ENCODE results near the gene FLAD1. TPM values are rescaled to one million over a fixed set of nuclear protein-coding genes. Genes with fewer than 3 reads are reported as not detected.

Gene FLAD1
- total RNA-seq, 2 donors from 2014 or later: 28.2 to 46.1 TPM

- no peak overlapping the region for H3K27ac ChIP-seq
- no peaks in the 10 kb centered on the region for H3K27me3 ChIP-seq
- H3K4me1 ChIP-seq: peaks cover 7% of the 10 kb centered on the region
- intact Hi-C loops (cut with DNase I): no loop called here
- H3K36me3 ChIP-seq: no peaks in the 10 kb centered on the region
- peak overlapping the region; percentile 27 to 85 for H3K9ac ChIP-seq (ENCODE audit: low read depth in 2 of 2, low read length in 2 of 2)
- TF ChIP-seq CTCF (IDR thresholded peaks at IDR 0.05): no peak
- no peak for DNase-seq
- peak overlapping the region; percentile 51 for H3K4me3 ChIP-seq
- H3K9me3 ChIP-seq: no peaks in the 10 kb centered on the region
Observed at GRCh38 chr1:154954541-154954940, 28.6 kb upstream of the FLAD1 start.

DNA sequence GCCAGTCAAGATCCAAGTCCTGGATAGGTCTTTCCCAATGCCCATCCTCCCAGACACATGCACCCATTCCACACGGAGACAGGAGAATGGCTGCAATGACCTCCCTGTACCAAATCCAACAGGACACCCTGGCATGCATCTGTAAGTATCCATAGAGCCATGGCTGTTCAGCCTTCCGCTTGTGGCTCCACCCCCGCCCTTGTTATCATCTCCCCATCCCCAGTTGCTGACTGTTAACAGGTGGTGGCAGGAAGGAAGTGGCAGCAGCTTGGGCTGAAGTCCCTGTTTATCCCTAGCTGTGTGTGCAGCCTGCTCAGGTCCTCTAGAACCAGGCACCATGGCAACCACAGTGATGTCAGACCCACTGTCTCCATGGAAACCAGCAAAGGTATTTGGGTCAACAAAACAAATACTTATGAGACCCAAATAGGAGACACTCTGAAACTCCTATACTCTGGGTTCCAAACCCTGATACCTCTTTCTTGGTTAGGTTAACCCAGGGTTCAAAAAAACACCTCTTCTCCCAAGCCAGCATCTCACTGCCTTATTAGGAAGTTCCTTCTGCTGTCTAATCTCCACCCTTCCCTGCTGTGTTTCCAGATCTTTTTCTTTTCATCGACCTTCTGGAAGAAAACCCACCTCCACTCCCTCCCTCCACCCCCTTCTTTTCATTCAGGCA is 28.0 kb upstream of the FLAD1 start:
- TF ChIP-seq CTCF (IDR thresholded peaks at IDR 0.05): no peak
- peaks cover 7% of the 10 kb centered on the region for H3K4me1 ChIP-seq

DNA sequence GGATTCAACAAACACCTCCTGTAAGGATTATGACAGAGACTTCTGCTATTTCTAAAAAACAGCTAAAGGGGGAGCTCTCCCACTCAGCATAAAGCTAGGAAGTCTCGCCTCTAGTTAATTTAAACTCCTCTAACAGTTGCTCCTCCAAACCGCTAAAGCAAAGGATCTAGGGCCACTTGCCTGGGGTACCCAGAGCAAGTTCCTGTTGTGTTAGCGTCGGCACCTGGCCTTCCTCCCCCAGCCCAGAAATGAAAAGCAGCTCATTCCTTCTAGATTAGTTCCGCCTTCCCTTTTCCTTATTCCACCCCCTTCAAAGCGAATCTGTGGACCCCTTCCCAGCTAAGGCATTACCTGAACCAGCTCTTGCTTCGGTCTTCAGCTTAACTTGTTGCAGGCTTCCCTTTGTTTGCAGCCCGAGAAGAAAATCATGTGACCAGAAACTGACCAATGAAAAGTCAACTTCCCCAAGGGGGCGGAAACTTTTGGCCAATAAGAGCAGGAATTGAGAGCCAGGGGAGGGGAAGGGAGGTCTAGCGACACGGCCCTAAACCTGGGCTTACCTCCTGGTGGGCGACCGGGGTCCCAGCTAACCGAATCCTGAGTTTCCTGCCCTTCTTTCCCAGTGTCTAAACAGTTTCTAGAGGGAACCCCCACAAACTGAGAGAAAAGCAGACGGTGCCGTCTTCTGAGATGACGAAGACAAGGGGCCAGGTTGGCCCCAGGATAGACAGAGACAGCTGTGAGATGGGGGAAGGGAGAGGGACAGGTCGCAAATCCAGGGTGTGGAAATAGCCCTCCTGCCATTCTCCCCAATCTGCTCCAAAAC is 27.2 kb upstream of the FLAD1 start, which contains the start of gene PBXIP1:
PBXIP1 (minus strand) TSS at position 382 of the 826 bp plus-strand sequence. CDS start 2,378 bp downstream, outside the sequence.
- Histone ChIP-seq H3K27ac (peak within 1 kb of the TSS; percentile 72), H3K9ac (ENCODE audit: low read depth in 2 of 2, low read length in 2 of 2) (peak within 1 kb of the TSS; percentile 70 to 85), H3K4me1 (peaks cover 14% of the 10 kb centered on the region), H3K36me3 (no peaks in the 10 kb centered on the region), H3K9me3 (no peaks in the 10 kb centered on the region), H3K4me3 (peak within 1 kb of the TSS; percentile 51), H3K27me3 (no peaks in the 10 kb centered on the region)
- TF ChIP-seq CTCF (IDR thresholded peaks at IDR 0.05): no peak
- intact Hi-C loops (cut with DNase I): no loop called here
- peak; percentile 92 for DNase-seq

More for the DNA sequence above, 28.0 kb upstream of the FLAD1 start:
- H3K4me3 ChIP-seq: peak overlapping the region; percentile 51
- peak overlapping the region; percentile 70 to 85 for H3K9ac ChIP-seq (ENCODE audit: low read depth in 2 of 2, low read length in 2 of 2)
- no peaks in the 10 kb centered on the region for H3K9me3 ChIP-seq
- DNase-seq: peak; percentile 63
- H3K27ac ChIP-seq: peak overlapping the region; percentile 72
- intact Hi-C loops (cut with DNase I): no loop called here
- H3K36me3 ChIP-seq: no peaks in the 10 kb centered on the region
- H3K27me3 ChIP-seq: no peaks in the 10 kb centered on the region

DNA sequence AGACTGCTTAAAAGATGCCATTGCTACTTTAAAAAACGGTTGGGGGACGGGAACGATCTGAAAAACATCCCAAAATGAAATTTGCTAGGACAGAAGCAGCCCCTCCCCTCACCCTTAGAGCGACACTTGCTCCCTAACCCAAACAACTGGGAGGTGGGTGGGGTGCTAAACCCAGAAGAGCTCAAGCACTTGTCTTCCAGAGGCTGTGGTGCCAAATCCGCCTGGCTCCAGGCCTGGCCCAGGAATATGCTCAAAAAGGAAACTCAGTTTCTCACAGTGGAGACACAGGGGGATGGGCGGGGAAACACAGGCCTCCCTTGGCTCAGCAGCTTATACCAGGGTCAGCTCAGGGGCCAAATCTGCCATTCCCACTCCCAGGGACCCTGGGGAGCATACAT is 26.6 kb upstream of the FLAD1 start:
- Histone ChIP-seq H3K27ac (peak overlapping the region; percentile 72), H3K27me3 (no peaks in the 10 kb centered on the region), H3K9ac (ENCODE audit: low read depth in 2 of 2, low read length in 2 of 2) (peak overlapping the region; percentile 52 to 85), H3K9me3 (no peaks in the 10 kb centered on the region), H3K36me3 (no peaks in the 10 kb centered on the region), H3K4me3 (peak overlapping the region; percentile 51), H3K4me1 (peaks cover 14% of the 10 kb centered on the region)
- intact Hi-C loops (cut with DNase I): no loop called here
- DNase-seq: peak; percentile 59
- no peak for TF ChIP-seq CTCF (IDR thresholded peaks at IDR 0.05)

- intact Hi-C loops (cut with DNase I): no loop called here
- no peak for TF ChIP-seq CTCF (IDR thresholded peaks at IDR 0.05)
- Histone ChIP-seq H3K4me3 (no peak overlapping the region), H3K27ac (peak overlapping the region; percentile 72), H3K9me3 (no peaks in the 10 kb centered on the region), H3K9ac (ENCODE audit: low read depth in 2 of 2, low read length in 2 of 2) (peak overlapping the region in 1 of 2 donors; percentile 85), H3K27me3 (no peaks in the 10 kb centered on the region), H3K36me3 (no peaks in the 10 kb centered on the region), H3K4me1 (peaks cover 14% of the 10 kb centered on the region)
- DNase-seq: no peak
Observed at GRCh38 chr1:154957091-154957657, 26.0 kb upstream of the FLAD1 start.
